ENCODE measurements around the gene DHRS9. TPM values are rescaled to one million over a fixed set of nuclear protein-coding genes. Genes with fewer than 3 reads are reported as not detected.
A peak's percentile ranks its signal among the peaks of the same experiment; 100 is the strongest.

The DHRS9 gene
- polyA plus RNA-seq, 1 donor (not counting 4 experiments of a cell fraction or from before 2014, with no cell fraction given): 3.3 TPM

GRCh38 chr2:169086893-169087467 lies 17.6 kb downstream of the DHRS9 start:
- H3K9me1 ChIP-seq (ENCODE audit: control insufficient read depth, extremely low read depth, insufficient read depth, low read length): no peaks in the 10 kb centered on the region
- H3K4me3 ChIP-seq (ENCODE audit: control insufficient read depth in 2 of 3, extremely low read depth in 1 of 3, insufficient read depth in 2 of 3, low read depth in 1 of 3, low read length in 3 of 3): no peak overlapping the region
- no peak overlapping the region for H3K9ac ChIP-seq (ENCODE audit: control insufficient read depth, extremely low read depth, insufficient read depth, low read length)
- no peaks in the 10 kb centered on the region for H3K79me2 ChIP-seq (ENCODE audit: control insufficient read depth, insufficient read depth, low read length)
- TF ChIP-seq EZH2 (IDR thresholded peaks at IDR 0.05; ENCODE audit: low read length): no peak
- TF ChIP-seq, protein P1, sequence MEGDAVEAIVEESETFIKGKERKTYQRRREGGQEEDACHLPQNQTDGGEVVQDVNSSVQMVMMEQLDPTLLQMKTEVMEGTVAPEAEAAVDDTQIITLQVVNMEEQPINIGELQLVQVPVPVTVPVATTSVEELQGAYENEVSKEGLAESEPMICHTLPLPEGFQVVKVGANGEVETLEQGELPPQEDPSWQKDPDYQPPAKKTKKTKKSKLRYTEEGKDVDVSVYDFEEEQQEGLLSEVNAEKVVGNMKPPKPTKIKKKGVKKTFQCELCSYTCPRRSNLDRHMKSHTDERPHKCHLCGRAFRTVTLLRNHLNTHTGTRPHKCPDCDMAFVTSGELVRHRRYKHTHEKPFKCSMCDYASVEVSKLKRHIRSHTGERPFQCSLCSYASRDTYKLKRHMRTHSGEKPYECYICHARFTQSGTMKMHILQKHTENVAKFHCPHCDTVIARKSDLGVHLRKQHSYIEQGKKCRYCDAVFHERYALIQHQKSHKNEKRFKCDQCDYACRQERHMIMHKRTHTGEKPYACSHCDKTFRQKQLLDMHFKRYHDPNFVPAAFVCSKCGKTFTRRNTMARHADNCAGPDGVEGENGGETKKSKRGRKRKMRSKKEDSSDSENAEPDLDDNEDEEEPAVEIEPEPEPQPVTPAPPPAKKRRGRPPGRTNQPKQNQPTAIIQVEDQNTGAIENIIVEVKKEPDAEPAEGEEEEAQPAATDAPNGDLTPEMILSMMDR (optimal IDR thresholded peaks at IDR 0.05 in 1 of 3, IDR thresholded peaks at IDR 0.05 in 1 of 3, conservative IDR thresholded peaks at IDR 0.05 in 1 of 3; ENCODE audit: extremely low read depth in 1 of 3, insufficient read depth in 2 of 3, low read length in 3 of 3): no peak
- no peaks in the 10 kb centered on the region for H4K20me1 ChIP-seq (ENCODE audit: control insufficient read depth, extremely low read depth, insufficient read depth, low read length)
- DNase-seq (ENCODE audit: low read depth, low spot score): no peak
- dilution Hi-C loops (cut with MboI; ENCODE audit: extremely low pct_ligation_motif_present, low sequenced_read_pairs): no loop called here
- H3K27me3 ChIP-seq (ENCODE audit: control insufficient read depth, extremely low read depth, insufficient read depth, low read length): peaks cover 3% of the 10 kb centered on the region
- peaks cover 18% of the 10 kb centered on the region for H3K4me1 ChIP-seq (ENCODE audit: control insufficient read depth, extremely low read depth, insufficient read depth, low read length)
- H3K36me3 ChIP-seq (ENCODE audit: control insufficient read depth in 2 of 2, extremely low read depth in 1 of 2, insufficient read depth in 2 of 2, low read length in 2 of 2): no peaks in the 10 kb centered on the region
- no peaks in the 10 kb centered on the region for H3K9me3 ChIP-seq (ENCODE audit: control insufficient read depth, low read depth, low read length)
- no peak overlapping the region for H3K27ac ChIP-seq (ENCODE audit: control insufficient read depth, insufficient read depth, low read length)
- H3K4me2 ChIP-seq (ENCODE audit: control insufficient read depth, extremely low read depth, insufficient read depth, low read depth, low read length): no peak overlapping the region
- FAIRE-seq: no peak
- H2AFZ ChIP-seq (ENCODE audit: control insufficient read depth, low read length): no peak overlapping the region

- no peak overlapping the region for H3K4me3 ChIP-seq (ENCODE audit: control insufficient read depth in 2 of 3, extremely low read depth in 1 of 3, insufficient read depth in 2 of 3, low read depth in 1 of 3, low read length in 3 of 3)
- H3K4me2 ChIP-seq (ENCODE audit: control insufficient read depth, extremely low read depth, insufficient read depth, low read depth, low read length): no peak overlapping the region
- no peaks in the 10 kb centered on the region for H3K36me3 ChIP-seq (ENCODE audit: control insufficient read depth in 2 of 2, extremely low read depth in 1 of 2, insufficient read depth in 2 of 2, low read length in 2 of 2)
- H4K20me1 ChIP-seq (ENCODE audit: control insufficient read depth, extremely low read depth, insufficient read depth, low read length): no peaks in the 10 kb centered on the region
- peaks cover 3% of the 10 kb centered on the region for H3K27me3 ChIP-seq (ENCODE audit: control insufficient read depth, extremely low read depth, insufficient read depth, low read length)
- no peak for DNase-seq (ENCODE audit: low read depth, low spot score)
- no peaks in the 10 kb centered on the region for H3K9me1 ChIP-seq (ENCODE audit: control insufficient read depth, extremely low read depth, insufficient read depth, low read length)
- dilution Hi-C loops (cut with MboI; ENCODE audit: extremely low pct_ligation_motif_present, low sequenced_read_pairs): no loop called here
- no peaks in the 10 kb centered on the region for H3K9me3 ChIP-seq (ENCODE audit: control insufficient read depth, low read depth, low read length)
- FAIRE-seq: no peak
- TF ChIP-seq, protein P1 (optimal IDR thresholded peaks at IDR 0.05 in 1 of 3, IDR thresholded peaks at IDR 0.05 in 1 of 3, conservative IDR thresholded peaks at IDR 0.05 in 1 of 3; ENCODE audit: extremely low read depth in 1 of 3, insufficient read depth in 2 of 3, low read length in 3 of 3): peak in 1 of 3 experiments; percentile 15
- TF ChIP-seq EZH2 (IDR thresholded peaks at IDR 0.05; ENCODE audit: low read length): no peak
- H3K9ac ChIP-seq (ENCODE audit: control insufficient read depth, extremely low read depth, insufficient read depth, low read length): no peak overlapping the region
- no peaks in the 10 kb centered on the region for H3K79me2 ChIP-seq (ENCODE audit: control insufficient read depth, insufficient read depth, low read length)
- H3K27ac ChIP-seq (ENCODE audit: control insufficient read depth, insufficient read depth, low read length): no peak overlapping the region
- peaks cover 27% of the 10 kb centered on the region for H3K4me1 ChIP-seq (ENCODE audit: control insufficient read depth, extremely low read depth, insufficient read depth, low read length)
- H2AFZ ChIP-seq (ENCODE audit: control insufficient read depth, low read length): no peak overlapping the region
Measured at GRCh38 chr2:169087757-169088379, 18.5 kb downstream of the DHRS9 start.
